ENCODE measurements around the gene NAT9.

- TF ChIP-seq POLR2A (IDR thresholded peaks at IDR 0.05; ENCODE audit: low read depth, low read length) (no peak), POLR2AphosphoS5 (IDR thresholded peaks at IDR 0.05; ENCODE audit: low read depth, low read length) (no peak), TAF1 (IDR thresholded peaks at IDR 0.05; ENCODE audit: borderline replicate concordance, low read depth, low read length) (no peak)
Observed at GRCh38 chr17:74786431-74787055, 10.4 kb upstream of the NAT9 start.
